Erythroblast (primary cell): Measurements from ENCODE around the gene BACH2.

ENCODE experiments used
- GATA1 ChIP-seq: IDR thresholded peaks from 2 replicates; pipeline ENCODE4 v1.6.1; 2011; ENCODE audit warnings: low read depth, mild to moderate bottlenecking, control low read depth, low read length, moderate library complexity
- POLR2A ChIP-seq: IDR thresholded peaks from 2 replicates; pipeline ENCODE4 v1.6.1; 2011; ENCODE audit warnings: mild to moderate bottlenecking, low read length

GRCh38 chr6:90326404-90327057, 29.9 kb upstream of the BACH2 start:
- TF ChIP-seq POLR2A (no peak), GATA1 (no peak)
